ENCODE data around the gene PDLIM1.
"Not testable (repeated sequence)": the region's sequence is repeated elsewhere in the genome, so short reads cannot be mapped to it uniquely, and the experiment has no call there.

PDLIM1 gene

GRCh38 chr10:95242581-95243317 lies 48.1 kb downstream of the PDLIM1 start:
- peak in 23 of 56 donors; percentile 5 to 64 (median 18) for DNase-seq

GRCh38 chr10:95241533-95241932 lies 49.3 kb downstream of the PDLIM1 start:
- DNase-seq = no peak

GRCh38 chr10:95240811-95241210 lies 50.0 kb downstream of the PDLIM1 start:
- DNase-seq = no peak

GRCh38 chr10:95240096-95240495 lies 50.7 kb downstream of the PDLIM1 start:
- DNase-seq = not testable (repeated sequence)

GRCh38 chr10:95237376-95238170 lies 53.2 kb downstream of the PDLIM1 start:
- DNase-seq = no peak

- DNase-seq = no peak
These were observed 54.5 kb downstream of the PDLIM1 start for GRCh38 chr10:95236068-95236903.

- DNase-seq = no peak
These were observed 55.1 kb downstream of the PDLIM1 start for GRCh38 chr10:95235676-95236067.

GRCh38 chr10:95234951-95235350 lies 55.9 kb downstream of the PDLIM1 start:
- DNase-seq = no peak

GRCh38 chr10:95233377-95234034 lies 57.3 kb downstream of the PDLIM1 start:
- no peak for DNase-seq

- DNase-seq = peak in 33 of 56 donors; percentile 2 to 66 (median 29)
These were observed 59.9 kb downstream of the PDLIM1 start for GRCh38 chr10:95230677-95231586.

GRCh38 chr10:95229724-95230627 lies 60.8 kb downstream of the PDLIM1 start:
- DNase-seq = no peak

GRCh38 chr10:95228934-95229723 lies 61.7 kb downstream of the PDLIM1 start:
- DNase-seq = not testable (repeated sequence)

- DNase-seq = no peak
These were observed 65.7 kb downstream of the PDLIM1 start for GRCh38 chr10:95225136-95225535.

GRCh38 chr10:95221124-95221523 lies 69.7 kb downstream of the PDLIM1 start:
- no peak for DNase-seq

- DNase-seq = no peak
These were observed 70.3 kb downstream of the PDLIM1 start for GRCh38 chr10:95220539-95220938.

GRCh38 chr10:95217476-95217875 lies 73.3 kb downstream of the PDLIM1 start:
- DNase-seq = no peak

- DNase-seq = no peak
These were observed 76.0 kb downstream of the PDLIM1 start for GRCh38 chr10:95214793-95215192.

GRCh38 chr10:95214369-95214768 lies 76.4 kb downstream of the PDLIM1 start:
- no peak for DNase-seq
